Activated naive CD4-positive, alpha-beta T cell treated with anti-CD3 and anti-CD28 coated beads for 36 hours (primary cell): ENCODE results near the gene RSPO3. TPM values are rescaled to one million over a fixed set of nuclear protein-coding genes. Genes with fewer than 3 reads are reported as not detected.

Experiments
- CTCF ChIA-PET: fragments of 350-600 bp; sonication (Branson Sonifier 250); formaldehyde crosslinking; loops from one replicate; lab custom pipeline; 2021; ENCODE audit warnings: antibody characterized with exemption; lab: Charles Lee
- DNase-seq: peaks from one replicate; pipeline ENCODE4 v3.0.0-alpha.2; 2020
- H3K27ac Mint-ChIP-seq: one replicate; pipeline ENCODE4 v1.8.0; 2021; ENCODE audit warnings: mild to moderate bottlenecking, mixed read lengths
- H3K27me3 Mint-ChIP-seq: one replicate; pipeline ENCODE4 v1.8.0; 2021; ENCODE audit warnings: low read depth, mixed read lengths
- H3K36me3 Mint-ChIP-seq: one replicate; pipeline ENCODE4 v1.8.0; 2021; ENCODE audit warnings: low read depth, mixed read lengths
- H3K4me1 Mint-ChIP-seq: one replicate; pipeline ENCODE4 v1.8.0; 2021; ENCODE audit warnings: low read depth, mixed read lengths
- H3K4me3 Mint-ChIP-seq: one replicate; pipeline ENCODE4 v1.8.0; 2021; ENCODE audit warnings: mild to moderate bottlenecking, moderate library complexity, mixed read lengths
- H3K9me3 Mint-ChIP-seq: one replicate; pipeline ENCODE4 v1.8.0; 2021; ENCODE audit warnings: mixed read lengths
- intact Hi-C: fragments of 100-400 bp; cut with micrococcal nuclease; formaldehyde crosslinking; loops from one replicate; pipeline ENCODE4 v1.15.1; 2023
- total RNA-seq, 2 experiments: library from RNA; stranded (reverse); gene quantifications; one replicate each; pipeline ENCODE4 v1.2.3, GENCODE V29; 2021

RSPO3 gene
- total RNA-seq, 2 experiments from 2014 or later = not detected

- CTCF ChIA-PET = interaction anchor here (0.6 to 0.9 kb wide), 2 partner anchors 10 to 348 kb away, joined by 3 read pairs; no protein-coding TSS in a partner anchor
- intact Hi-C loops = no loop called here
- Mint-ChIP-seq H3K27me3 (peaks cover 15% of the 10 kb centered on the region), H3K9me3 (no peaks in the 10 kb centered on the region), H3K4me1 (no peaks in the 10 kb centered on the region), H3K27ac (no peak overlapping the region), H3K36me3 (no peaks in the 10 kb centered on the region), H3K4me3 (no peak overlapping the region)
- DNase-seq = no peak
Observed at GRCh38 chr6:127131772-127132376, 13.4 kb downstream of the RSPO3 start.

- Mint-ChIP-seq H3K27me3 (peaks cover 16% of the 10 kb centered on the region), H3K27ac (no peak overlapping the region), H3K4me3 (no peak overlapping the region), H3K9me3 (no peaks in the 10 kb centered on the region), H3K4me1 (no peaks in the 10 kb centered on the region), H3K36me3 (no peaks in the 10 kb centered on the region)
- DNase-seq = no peak
- intact Hi-C loops = no loop called here
- CTCF ChIA-PET = interaction anchor here (1.3 kb wide), 1 partner anchor 55 kb away, joined by 3 read pairs; no protein-coding TSS in a partner anchor
Observed at GRCh38 chr6:127134136-127134535, 15.7 kb downstream of the RSPO3 start.

GRCh38 chr6:127136786-127137185, 18.3 kb downstream of the RSPO3 start:
- Mint-ChIP-seq H3K27ac (no peak overlapping the region), H3K4me3 (no peak overlapping the region), H3K36me3 (no peaks in the 10 kb centered on the region)

GRCh38 chr6:127146932-127147331, 28.5 kb downstream of the RSPO3 start:
- CTCF ChIA-PET = no interaction called here
- peaks cover 18% of the 10 kb centered on the region for H3K27me3 Mint-ChIP-seq
- DNase-seq = no peak
- no peaks in the 10 kb centered on the region for H3K36me3 Mint-ChIP-seq
- no peak overlapping the region for H3K4me3 Mint-ChIP-seq
- H3K9me3 Mint-ChIP-seq = no peaks in the 10 kb centered on the region
- H3K4me1 Mint-ChIP-seq = no peaks in the 10 kb centered on the region
- H3K27ac Mint-ChIP-seq = no peak overlapping the region
- intact Hi-C loops = no loop called here

More at GRCh38 chr6:127136786-127137185, 18.3 kb downstream of the RSPO3 start:
- Mint-ChIP-seq H3K9me3 (no peaks in the 10 kb centered on the region), H3K27me3 (peaks cover 13% of the 10 kb centered on the region), H3K4me1 (no peaks in the 10 kb centered on the region)
- CTCF ChIA-PET = no interaction called here
- DNase-seq = no peak
- intact Hi-C loops = no loop called here

GRCh38 chr6:127147534-127147933, 29.1 kb downstream of the RSPO3 start:
- no peaks in the 10 kb centered on the region for H3K9me3 Mint-ChIP-seq
- intact Hi-C loops = no loop called here
- H3K36me3 Mint-ChIP-seq = no peaks in the 10 kb centered on the region
- no peak for DNase-seq
- no peaks in the 10 kb centered on the region for H3K4me1 Mint-ChIP-seq
- no peak overlapping the region for H3K4me3 Mint-ChIP-seq
- no peak overlapping the region for H3K27ac Mint-ChIP-seq
- CTCF ChIA-PET = no interaction called here
- peaks cover 15% of the 10 kb centered on the region for H3K27me3 Mint-ChIP-seq

GRCh38 chr6:127148511-127148910, 30.0 kb downstream of the RSPO3 start:
- H3K27ac Mint-ChIP-seq = no peak overlapping the region
- CTCF ChIA-PET = no interaction called here
- H3K9me3 Mint-ChIP-seq = no peaks in the 10 kb centered on the region
- no peaks in the 10 kb centered on the region for H3K36me3 Mint-ChIP-seq
- H3K27me3 Mint-ChIP-seq = peaks cover 18% of the 10 kb centered on the region
- H3K4me1 Mint-ChIP-seq = no peaks in the 10 kb centered on the region
- intact Hi-C loops = no loop called here
- no peak overlapping the region for H3K4me3 Mint-ChIP-seq
- no peak for DNase-seq

- no peak for DNase-seq
- peaks cover 8% of the 10 kb centered on the region for H3K27me3 Mint-ChIP-seq
- no peaks in the 10 kb centered on the region for H3K4me1 Mint-ChIP-seq
- H3K9me3 Mint-ChIP-seq = no peaks in the 10 kb centered on the region
- no peak overlapping the region for H3K4me3 Mint-ChIP-seq
- intact Hi-C loops = no loop called here
- H3K36me3 Mint-ChIP-seq = no peaks in the 10 kb centered on the region
- no peak overlapping the region for H3K27ac Mint-ChIP-seq
- CTCF ChIA-PET = no interaction called here
Observed at GRCh38 chr6:127154509-127154908, 36.0 kb downstream of the RSPO3 start.

GRCh38 chr6:127160484-127160883, 42.0 kb downstream of the RSPO3 start:
- Mint-ChIP-seq H3K27ac (no peak overlapping the region), H3K36me3 (no peaks in the 10 kb centered on the region), H3K4me3 (no peak overlapping the region), H3K4me1 (no peaks in the 10 kb centered on the region), H3K9me3 (no peaks in the 10 kb centered on the region), H3K27me3 (peaks cover 5% of the 10 kb centered on the region)
- CTCF ChIA-PET = interaction anchor here (0.6 kb wide), 1 partner anchor 31 kb away, joined by 3 read pairs; no protein-coding TSS in a partner anchor
- intact Hi-C loops = no loop called here
- no peak for DNase-seq

GRCh38 chr6:127162836-127163235, 44.4 kb downstream of the RSPO3 start:
- DNase-seq = no peak
- Mint-ChIP-seq H3K4me1 (no peaks in the 10 kb centered on the region), H3K4me3 (no peak overlapping the region), H3K27ac (no peak overlapping the region), H3K9me3 (no peaks in the 10 kb centered on the region), H3K36me3 (no peaks in the 10 kb centered on the region), H3K27me3 (peaks cover 9% of the 10 kb centered on the region)
- intact Hi-C loops = no loop called here
- CTCF ChIA-PET = no interaction called here

GRCh38 chr6:127164036-127164435, 45.6 kb downstream of the RSPO3 start:
- H3K27ac Mint-ChIP-seq = no peak overlapping the region
- no peaks in the 10 kb centered on the region for H3K4me1 Mint-ChIP-seq
- intact Hi-C loops = no loop called here
- peaks cover 14% of the 10 kb centered on the region for H3K27me3 Mint-ChIP-seq
- DNase-seq = no peak
- CTCF ChIA-PET = no interaction called here
- no peaks in the 10 kb centered on the region for H3K36me3 Mint-ChIP-seq
- H3K9me3 Mint-ChIP-seq = no peaks in the 10 kb centered on the region
- H3K4me3 Mint-ChIP-seq = no peak overlapping the region

- Mint-ChIP-seq H3K4me3 (no peak overlapping the region), H3K36me3 (no peaks in the 10 kb centered on the region), H3K27me3 (peaks cover 14% of the 10 kb centered on the region), H3K9me3 (no peaks in the 10 kb centered on the region), H3K27ac (no peak overlapping the region), H3K4me1 (no peaks in the 10 kb centered on the region)
- CTCF ChIA-PET = no interaction called here
- no peak for DNase-seq
- intact Hi-C loops = no loop called here
Observed at GRCh38 chr6:127164565-127164964, 46.1 kb downstream of the RSPO3 start.

GRCh38 chr6:127173156-127173940, 54.9 kb downstream of the RSPO3 start:
- no peak for DNase-seq
- Mint-ChIP-seq H3K36me3 (no peaks in the 10 kb centered on the region), H3K4me3 (no peak overlapping the region), H3K27me3 (peaks cover 7% of the 10 kb centered on the region), H3K9me3 (no peaks in the 10 kb centered on the region), H3K4me1 (no peaks in the 10 kb centered on the region), H3K27ac (no peak overlapping the region)
- CTCF ChIA-PET = no interaction called here
- intact Hi-C loops = no loop called here

GRCh38 chr6:127176146-127176545, 57.7 kb downstream of the RSPO3 start:
- intact Hi-C loops = no loop called here
- H3K36me3 Mint-ChIP-seq = no peaks in the 10 kb centered on the region
- CTCF ChIA-PET = interaction anchor here (1.1 kb wide), 1 partner anchor 12 kb away, joined by 3 read pairs; no protein-coding TSS in a partner anchor

More at GRCh38 chr6:127176146-127176545, 57.7 kb downstream of the RSPO3 start:
- H3K4me3 Mint-ChIP-seq = no peak overlapping the region
- no peak for DNase-seq
- H3K27ac Mint-ChIP-seq = no peak overlapping the region
- H3K9me3 Mint-ChIP-seq = no peaks in the 10 kb centered on the region
- H3K27me3 Mint-ChIP-seq = peaks cover 10% of the 10 kb centered on the region
- H3K4me1 Mint-ChIP-seq = no peaks in the 10 kb centered on the region
